Heart right ventricle (tissue), 16 donors: ENCODE results near the gene LRP1. TPM values are rescaled to one million over a fixed set of nuclear protein-coding genes. Genes with fewer than 3 reads are reported as not detected.

ENCODE experiments used
- ATAC-seq, 8 donors: fragments of 200-7000 bp; cut with Tn5 transposase; one replicate each; pipeline ENCODE4 v1.9.1; 2020; ENCODE audit warnings: mild to moderate bottlenecking in 8 of 8, moderate library complexity in 8 of 8, moderate number of reproducible peaks in 1 of 8
- DNase-seq, 2 donors: peaks; one replicate each; pipeline ENCODE4 v3.0.0-alpha.2; 2020
- H3K27ac ChIP-seq, 10 donors: fragments of 200-600 bp; sonication (generic) in 2 of 10; one replicate each; pipeline versions ENCODE4 v1.5.0 to v1.8.0; 2020 to 2022; ENCODE audit warnings: mild to moderate bottlenecking in 3 of 10
- H3K27me3 ChIP-seq, 7 donors: fragments of 200-600 bp; one replicate each; pipeline ENCODE4 v1.8.0; 2021 to 2022; ENCODE audit warnings: mild to moderate bottlenecking in 2 of 7
- H3K36me3 ChIP-seq, 9 donors: fragments of 200-600 bp; sonication (generic) in 1 of 9; one replicate each; pipeline versions ENCODE4 v1.5.0 to v1.8.0; 2020 to 2022; ENCODE audit warnings: mild to moderate bottlenecking in 2 of 9
- H3K4me1 ChIP-seq, 9 donors: fragments of 200-600 bp; sonication (generic) in 1 of 9; one replicate each; pipeline versions ENCODE4 v1.5.0 to v1.8.0; 2020 to 2022; ENCODE audit warnings: mild to moderate bottlenecking in 4 of 9
- H3K4me3 ChIP-seq, 10 donors: fragments of 200-600 bp; sonication (generic) in 2 of 10; one replicate each; pipeline versions ENCODE4 v1.5.0 to v1.8.0; 2020 to 2022; ENCODE audit warnings: mild to moderate bottlenecking in 7 of 10, moderate library complexity in 2 of 10
- H3K9me3 ChIP-seq, 11 donors: fragments of 200-600 bp in 10 of 11; sonication (generic) in 2 of 11; one replicate each; pipeline versions ENCODE4 v1.5.0 to v1.8.0; 2013 to 2022; ENCODE audit warnings: mild to moderate bottlenecking in 2 of 11, control low read depth in 1 of 11, moderate library complexity in 1 of 11
- CTCF ChIP-seq, 9 donors: fragments of 200-600 bp; sonication (generic) in 2 of 9; IDR thresholded peaks; one replicate each; pipeline versions ENCODE4 v1.5.0 to v1.8.0; 2021 to 2022; ENCODE audit warnings: antibody characterized with exemption in 9 of 9, mild to moderate bottlenecking in 5 of 9, moderate library complexity in 1 of 9
- WGBS, 2 donors: extraction: QIAGEN DNeasy Blood & Tissue Kit; methylation state at CpG; one replicate each; pipeline ENCODE4 v1.1.7; 2013; ENCODE audit warnings: inconsistent platforms in 1 of 2; 5-methylcytosine and 5-hydroxymethylcytosine counted together
- intact Hi-C, 10 donors: fragments of 100-400 bp; cut with DNase I; formaldehyde crosslinking; loops; one replicate each; pipeline versions ENCODE4 v1.11.1 to v1.14.2; 2022
- polyA plus RNA-seq, 2 donors: library from polyadenylated mRNA; stranded (reverse); fragments of 200-250 nt; gene quantifications; one replicate each; pipeline ENCODE4 v1.2.3, GENCODE V29; 2013
- total RNA-seq, 10 donors: library from RNA; stranded (reverse); fragmentation: NEBNext Ultra II Directional in 3 of 10; extraction: Animal tissue kit (Norgen Biotek cat#: 25700) in 3 of 10; gene quantifications; one replicate each; pipeline versions ENCODE4 v1.2.1 to v1.2.4, GENCODE V29; 2021 to 2023
- donor health status: Arrhythmogenic right ventricular cardiomyopathy.
- donor health status: ischemic (EF 13 %, LVEDD 7.1; RV severe dilation, severe dysfunction).
- donor health status: healthy with polysubstance abuse.
- donor health status: DM: no; HTN: yes; CAD: no.
- donor health status: DM: no; HTN: no; CAD: no.
- donor health status: ischemic (EF 25% LVEDD 6.9; RV normal size, moderate dysfunction).
- donor health status: ischemic (EF 25% LVEDD 5.7; RV mildly dilated, moderate dysfunction).
- donor health status: healthy.
- donor health status: DM: yes; HTN: yes; CAD: no.
- donor health status: Ischemic cardiomyopathy.
- donor health status: ischemic (EF 35%, LVEDD 5.7; RV mildly dilated, moderate dysfunction).
- donor health status: nonischemic (EF 11% LVEDD 7.7; RV severe dilation, severe dysfunction).
- donor health status: DM: yes; HTN: yes; CAD: no.
- donor health status: PGD.
- donor health status: ischemic (EF 29% LVEDD 5.4; RV normal size, mild dysfunction).
- donor health status: nonischemic (EF 23%, LVEDD 6.1; RV moderate dilation, normal function).

LRP1 gene
- total and polyA plus RNA-seq, 12 donors, result 46.3 to 259 (median 69.3) TPM

DNA sequence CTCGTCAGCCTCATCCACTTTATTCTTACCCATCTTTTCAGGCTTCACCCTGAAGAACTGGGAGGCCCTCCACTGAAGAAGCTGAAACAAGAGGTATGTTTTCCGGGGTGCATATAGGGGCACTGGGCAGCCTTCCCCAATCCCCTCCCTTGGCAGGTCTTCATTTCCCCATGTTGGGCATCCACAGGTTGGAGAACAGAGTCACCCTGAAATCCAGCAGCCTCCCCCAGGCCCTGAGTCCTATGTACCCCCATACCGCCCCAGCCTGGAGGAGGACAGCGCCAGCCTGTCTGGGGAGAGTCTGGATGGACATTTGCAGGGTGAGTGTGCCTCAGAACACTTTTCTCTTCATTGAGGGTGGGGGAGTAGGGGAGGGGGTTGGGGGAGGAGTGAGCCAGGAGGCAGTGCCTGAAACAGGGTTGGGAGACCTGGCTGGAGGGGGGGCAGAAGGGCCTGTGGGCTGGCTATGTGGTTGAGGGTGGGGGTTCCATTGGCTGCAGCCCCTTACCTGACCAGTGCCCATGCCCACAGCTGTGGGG is 35.3 kb upstream of the LRP1 start:
- Histone ChIP-seq H3K27me3 (no peaks in the 10 kb centered on the region), H3K27ac (peak overlapping the region in 9 of 10 donors; percentile 19 to 76 (median 63)), H3K9me3 (no peaks in the 10 kb centered on the region), H3K4me3 (peak overlapping the region in 2 of 10 donors; percentile 3 to 8), H3K36me3 (peaks cover 0 to 69% (median 39%) of the 10 kb centered on the region in 9 donors), H3K4me1 (peaks cover 19 to 65% (median 46%) of the 10 kb centered on the region in 9 donors)
- ATAC-seq, result no peak
- no peak for TF ChIP-seq CTCF (IDR thresholded peaks at IDR 0.05)
- WGBS, 2 donors, result 82 to 85% methylated on average over 4 of the region's 4 CpGs
- no peak for DNase-seq
- intact Hi-C loops, result loop anchor here in 1 of 10 donors (2.0 kb wide), 1 partner anchor 16 kb away; no protein-coding TSS in a partner anchor

- Histone ChIP-seq H3K27ac (peak overlapping the region in 9 of 10 donors; percentile 35 to 76 (median 68)), H3K4me1 (peaks cover 19 to 60% (median 42%) of the 10 kb centered on the region in 9 donors), H3K9me3 (no peaks in the 10 kb centered on the region), H3K36me3 (peaks cover 0 to 76% (median 43%) of the 10 kb centered on the region in 9 donors), H3K27me3 (no peaks in the 10 kb centered on the region), H3K4me3 (peak overlapping the region in 5 of 10 donors; percentile 3 to 20 (median 8))
- TF ChIP-seq CTCF (IDR thresholded peaks at IDR 0.05), result peak; percentile 10 to 67 (median 54)
- WGBS, 2 donors, result 54 to 56% methylated on average over 24 of the region's 24 CpGs
- DNase-seq (peak; percentile 75 to 86), ATAC-seq (peak; percentile 13 to 63 (median 57))
- intact Hi-C loops, result loop anchor here in 1 of 10 donors (2.0 kb wide), 1 partner anchor 15 kb away; no protein-coding TSS in a partner anchor
Observed at GRCh38 chr12:57093415-57094207, 34.7 kb upstream of the LRP1 start.

DNA sequence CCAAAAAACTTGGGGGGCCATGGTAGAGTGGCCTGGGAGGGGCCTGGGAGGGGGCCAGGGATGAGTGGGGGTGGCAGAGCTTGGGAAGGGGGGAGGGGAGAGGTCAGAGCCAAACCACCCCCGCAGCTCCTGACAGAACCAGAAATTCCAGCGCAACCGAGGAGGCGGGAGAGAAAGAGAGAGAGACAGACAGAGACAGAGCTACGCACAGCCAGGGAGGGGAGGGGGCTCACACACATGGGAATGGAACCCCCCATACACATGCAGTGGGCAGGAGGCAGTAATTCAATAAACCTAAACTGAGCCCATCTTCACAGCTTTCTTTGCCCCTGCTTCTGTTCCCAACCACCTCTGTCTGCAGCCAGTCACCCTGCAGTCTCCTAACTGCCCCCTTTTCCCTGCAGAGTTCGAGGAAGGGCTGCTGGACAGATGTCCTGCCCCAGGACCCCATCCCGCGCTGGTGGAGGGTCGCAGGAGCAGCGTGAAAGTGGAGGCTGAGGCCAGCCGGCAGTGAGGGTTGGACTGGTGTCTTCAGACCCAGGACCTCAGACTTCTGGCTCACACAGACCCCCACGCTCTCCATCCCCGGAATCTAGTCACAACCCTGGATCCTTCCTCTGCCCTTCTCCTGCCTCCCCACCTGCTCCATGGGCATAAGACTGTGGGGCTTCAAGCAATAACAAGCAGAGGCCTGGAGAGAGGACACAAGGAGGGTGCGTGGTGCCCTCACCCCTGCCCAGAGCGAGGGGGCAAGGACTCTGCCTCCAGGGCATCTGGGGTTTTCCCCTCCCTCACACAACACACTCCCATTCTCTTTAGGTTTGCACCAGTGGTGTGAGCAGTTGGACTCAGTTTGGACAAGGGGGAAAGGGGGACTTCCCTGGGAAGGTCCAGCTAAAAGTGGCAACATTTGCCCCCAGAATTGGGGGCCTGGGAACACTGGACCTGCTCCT is 33.8 kb upstream of the LRP1 start:
- intact Hi-C loops, result no loop called here
- H3K27me3 ChIP-seq, result no peaks in the 10 kb centered on the region
- peaks cover 19 to 60% (median 42%) of the 10 kb centered on the region in 9 donors for H3K4me1 ChIP-seq
- 58 to 66% methylated on average over 15 of the region's 15 CpGs for WGBS, 2 donors
- DNase-seq (no peak), ATAC-seq (peak in 2 of 8 donors; percentile 1)
- TF ChIP-seq CTCF (IDR thresholded peaks at IDR 0.05), result no peak
- H3K36me3 ChIP-seq, result peaks cover 0 to 85% (median 48%) of the 10 kb centered on the region in 9 donors
- H3K27ac ChIP-seq, result peak overlapping the region in 9 of 10 donors; percentile 35 to 76 (median 68)
- H3K9me3 ChIP-seq, result no peaks in the 10 kb centered on the region
- no peak overlapping the region for H3K4me3 ChIP-seq

- H3K4me3 ChIP-seq, result no peak overlapping the region
- peaks cover 14 to 53% (median 38%) of the 10 kb centered on the region in 9 donors for H3K4me1 ChIP-seq
- no peak for ATAC-seq
- no peak for TF ChIP-seq CTCF (IDR thresholded peaks at IDR 0.05)
- DNase-seq, result no peak
- no peaks in the 10 kb centered on the region for H3K27me3 ChIP-seq
- no peaks in the 10 kb centered on the region for H3K9me3 ChIP-seq
- no peak overlapping the region for H3K27ac ChIP-seq
- H3K36me3 ChIP-seq, result peaks cover 0 to 94% (median 50%) of the 10 kb centered on the region in 9 donors
- whole genome bisulfite sequencing, 2 donors, result 84 to 85% methylated on average over 3 of the region's 3 CpGs
- intact Hi-C loops, result no loop called here
Observed at GRCh38 chr12:57095440-57095839, 32.8 kb upstream of the LRP1 start.
